SK-N-SH (cell line): ENCODE results near the gene MYO15A. TPM values are rescaled to one million over a fixed set of nuclear protein-coding genes. Genes with fewer than 3 reads are reported as not detected.
A peak's percentile ranks its signal among the peaks of the same experiment; 100 is the strongest.

Experiments
- CTCF ChIA-PET: fragments of 300-600, 350-600 bp; formaldehyde crosslinking; extraction: SDS; loops from one replicate; lab custom pipeline; 2021; lab: Yijun Ruan, JAX
- POLR2A ChIA-PET: fragments of 350-600 bp; sonication (Branson Sonifier 250); formaldehyde crosslinking; extraction: SDS; loops from one replicate; lab custom pipeline; 2020; ENCODE audit warnings: antibody characterized with exemption, inconsistent platforms; lab: Yijun Ruan, JAX
- DNase-seq: peaks from one replicate; pipeline ENCODE4 v3.0.0; 2012
- H2AFZ ChIP-seq: fragments of 200-600 bp; sonication (generic); 2 replicates; pipeline ENCODE4 v1.8.1; 2016; ENCODE audit warnings: antibody characterized with exemption, mild to moderate bottlenecking, low read depth
- H3F3A ChIP-seq: fragments of 200-600 bp; sonication (generic); replicated peaks from 2 replicates; pipeline ENCODE3; 2016; ENCODE audit warnings: antibody characterized with exemption, mild to moderate bottlenecking; ENCODE audit not compliant: insufficient read depth
- H3K27ac ChIP-seq, 2 experiments: fragments of 200-500 bp in 1 of 2; fragments of 200-600 bp in 1 of 2; sonication (Bioruptor generic) in 1 of 2; sonication (generic), shearing (Covaris generic) in 1 of 2; 2 replicates each; pipeline versions ENCODE4 v1.5.1 to v1.6.1; 2014 to 2016; ENCODE audit warnings: low read depth in 2 of 2, inconsistent platforms in 1 of 2, low read length in 1 of 2, mild to moderate bottlenecking in 1 of 2, mixed read lengths in 1 of 2
- H3K27me3 ChIP-seq: fragments of 200-600 bp; sonication (generic), shearing (Covaris generic); 2 replicates; pipeline ENCODE4 v1.6.1; 2016; ENCODE audit warnings: mixed run types; ENCODE audit not compliant: insufficient read depth
- H3K36me3 ChIP-seq, 2 experiments: fragments of 200-500 bp in 1 of 2; fragments of 200-600 bp in 1 of 2; sonication (Bioruptor generic) in 1 of 2; sonication (generic) in 1 of 2; replicated peaks in 1 of 2; 2 replicates each; pipeline versions ENCODE3 to v1.5.1; 2014 to 2016; ENCODE audit warnings: low read length in 1 of 2, mild to moderate bottlenecking in 1 of 2; ENCODE audit not compliant: insufficient read depth in 2 of 2, control insufficient read depth in 1 of 2
- H3K4me1 ChIP-seq, 2 experiments: fragments of 200-500 bp in 1 of 2; fragments of 200-600 bp in 1 of 2; sonication (Bioruptor generic) in 1 of 2; sonication (generic), shearing (Covaris generic) in 1 of 2; 2 replicates each; pipeline versions ENCODE4 v1.5.1 to v1.6.1; 2014 to 2016; ENCODE audit warnings: low read depth in 1 of 2, low read length in 1 of 2, mixed run types in 1 of 2; ENCODE audit not compliant: insufficient read depth in 2 of 2, control insufficient read depth in 1 of 2
- H3K4me2 ChIP-seq: fragments of 200-600 bp; sonication (generic), shearing (Covaris generic); 2 replicates; pipeline ENCODE4 v1.6.1; 2017; ENCODE audit warnings: mixed run types
- H3K4me3 ChIP-seq, 2 experiments: fragments of 200-500 bp in 1 of 2; fragments of 200-600 bp in 1 of 2; sonication (Bioruptor generic) in 1 of 2; sonication (generic), shearing (Covaris generic) in 1 of 2; 2 replicates each; pipeline versions ENCODE4 v1.5.1 to v1.8.1; 2014 to 2016; ENCODE audit warnings: low read depth in 2 of 2, inconsistent platforms in 1 of 2, low read length in 1 of 2, mild to moderate bottlenecking in 1 of 2, mixed read lengths in 1 of 2, moderate library complexity in 1 of 2
- H3K79me2 ChIP-seq: fragments of 200-600 bp; sonication (generic); 2 replicates; pipeline ENCODE4 v1.8.1; 2017; ENCODE audit warnings: mild to moderate bottlenecking; ENCODE audit not compliant: insufficient read depth
- H3K9ac ChIP-seq: fragments of 200-600 bp; sonication (generic); 2 replicates; pipeline ENCODE4 v1.6.1; 2017; ENCODE audit warnings: mixed run types
- H3K9me2 ChIP-seq: fragments of 200-600 bp; sonication (generic); 2 replicates; pipeline ENCODE4 v1.6.1; 2017; ENCODE audit warnings: mixed run types
- H3K9me3 ChIP-seq: fragments of 200-600 bp; sonication (generic); 2 replicates; pipeline ENCODE4 v1.6.1; 2017; ENCODE audit warnings: mixed run types, mild to moderate bottlenecking, moderate library complexity
- H4K20me1 ChIP-seq: fragments of 200-600 bp; sonication (generic); 2 replicates; pipeline ENCODE4 v1.6.1; 2017; ENCODE audit warnings: mild to moderate bottlenecking, mixed run types; ENCODE audit not compliant: insufficient read depth
- ELF1 ChIP-seq: IDR thresholded peaks from 2 replicates; pipeline ENCODE4 v1.4.0; 2012
- FOXJ3 ChIP-seq: sonication (generic); formaldehyde crosslinking; IDR thresholded peaks from 2 replicates; pipeline ENCODE4 v1.5.1; 2020; ENCODE audit warnings: mild to moderate bottlenecking, missing genetic modification reagents
- GABPA ChIP-seq: IDR thresholded peaks from 2 replicates; pipeline ENCODE4 v1.4.0; 2012; ENCODE audit warnings: low read depth, mild to moderate bottlenecking
- JUND ChIP-seq: IDR thresholded peaks from 2 replicates; pipeline ENCODE4 v1.4.0; 2012
- MEF2A ChIP-seq: IDR thresholded peaks from 2 replicates; pipeline ENCODE4 v1.4.0; 2012; ENCODE audit warnings: low read depth, borderline replicate concordance
- MXI1 ChIP-seq: IDR thresholded peaks from 2 replicates; pipeline ENCODE4 v1.6.1; 2012; ENCODE audit warnings: mild to moderate bottlenecking, low read depth, low read length, improper control_type of control experiment
- NRF1 ChIP-seq: IDR thresholded peaks from 2 replicates; pipeline ENCODE4 v1.6.1; 2012; ENCODE audit warnings: low read depth, mild to moderate bottlenecking, low read length
- POLR2AphosphoS5 ChIP-seq: IDR thresholded peaks from 2 replicates; pipeline ENCODE4 v1.6.1; 2012; ENCODE audit warnings: low read depth, low read length
- RAD21 ChIP-seq: IDR thresholded peaks from 2 replicates; pipeline ENCODE4 v1.6.1; 2012; ENCODE audit warnings: mild to moderate bottlenecking, low read length
- RCOR1 ChIP-seq: fragments of 150-350 bp; IDR thresholded peaks from 2 replicates; pipeline ENCODE4 v1.6.1; 2017; ENCODE audit warnings: antibody characterized with exemption, low read length
- RFX5 ChIP-seq: IDR thresholded peaks from 2 replicates; pipeline ENCODE4 v1.6.1; 2012; ENCODE audit warnings: mild to moderate bottlenecking, improper control_type of control experiment, low read length
- SMC3 ChIP-seq: IDR thresholded peaks from 2 replicates; pipeline ENCODE4 v1.6.1; 2012; ENCODE audit warnings: low read depth, low read length, improper control_type of control experiment
- TAF1 ChIP-seq: IDR thresholded peaks from 2 replicates; pipeline ENCODE4 v1.6.1; 2012; ENCODE audit warnings: low read depth, mild to moderate bottlenecking, low read length, moderate library complexity, borderline replicate concordance
- YY1 ChIP-seq: IDR thresholded peaks from 2 replicates; pipeline ENCODE4 v1.4.0; 2012; ENCODE audit warnings: low read depth, mild to moderate bottlenecking
- WGBS: methylation state at CpG from one replicate; pipeline ENCODE4 v1.1.6; 2017; ENCODE audit warnings: low lambda C conversion rate; 5-methylcytosine and 5-hydroxymethylcytosine counted together
- polyA plus RNA-seq, 3 experiments: library from polyadenylated mRNA; depleted of rRNA; stranded (reverse); fragments of >200 nt; gene quantifications; 2 replicates each; pipeline ENCODE4 v1.2.3, GENCODE V29; 2012
- TF ChIP-seq, protein P1 (sequence below): fragments of 200-600 bp; sonication (generic); IDR thresholded peaks from 2 replicates; pipeline ENCODE4 v1.6.1; 2017; ENCODE audit warnings: antibody characterized with exemption, mild to moderate bottlenecking, moderate library complexity
- TF ChIP-seq, protein P2 (sequence below): IDR thresholded peaks from 2 replicates; pipeline ENCODE4 v1.4.0; 2012; ENCODE audit warnings: low read depth, borderline replicate concordance
- TF ChIP-seq, protein P3 (sequence below): fragments of 150-350 bp; IDR thresholded peaks from 2 replicates; pipeline ENCODE4 v1.6.1; 2017; ENCODE audit warnings: antibody characterized with exemption, low read length, low read depth, borderline replicate concordance
- TF ChIP-seq, protein P4 (sequence below): IDR thresholded peaks from 2 replicates; pipeline ENCODE4 v1.4.0; 2012; ENCODE audit warnings: low read depth, borderline replicate concordance

MYO15A gene
- polyA plus RNA-seq, 1 of the 3 experiments (the other 2 are of a cell fraction) = 0.43 TPM

DNA sequence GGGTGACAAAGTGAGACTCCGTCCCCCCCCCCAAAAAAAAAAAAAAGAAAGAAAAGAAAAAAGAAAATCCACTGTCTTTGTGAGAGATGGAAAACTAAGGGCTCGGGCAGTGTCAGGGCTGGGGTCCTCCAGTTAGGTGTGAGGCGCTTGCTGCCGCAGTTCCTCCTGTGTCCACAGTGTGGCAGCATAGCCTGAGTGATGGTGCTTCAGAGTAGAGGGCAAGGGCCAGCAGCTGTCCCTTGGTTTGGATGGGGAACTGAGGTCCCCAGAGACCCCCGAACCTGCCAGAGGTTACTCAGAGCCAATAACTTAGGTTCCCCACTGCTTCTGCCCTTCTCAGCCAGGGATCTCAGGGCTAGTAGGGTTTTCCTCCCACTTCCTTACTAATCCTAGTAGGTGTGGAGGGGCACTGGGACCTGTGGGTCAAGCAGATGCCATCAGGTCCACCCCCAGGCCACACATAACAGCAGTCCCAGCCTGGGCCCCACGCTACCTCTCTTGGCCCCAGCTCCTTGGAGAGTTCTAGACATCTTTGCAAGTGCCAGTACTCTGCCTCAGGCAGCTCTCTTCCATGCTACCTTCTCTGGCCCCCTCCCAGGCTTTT is 109.0 kb downstream of the MYO15A start:
- Histone ChIP-seq H2AFZ (no peak overlapping the region), H3K27ac (no peak overlapping the region), H3K9me3 (no peaks in the 10 kb centered on the region), H3F3A (peaks cover 13% of the 10 kb centered on the region), H3K4me2 (no peak overlapping the region), H3K9me2 (no peaks in the 10 kb centered on the region), H3K4me1 (peaks cover 5 to 12% of the 10 kb centered on the region in 2 experiments; a peak in 3 of 4 replicates), H4K20me1 (no peaks in the 10 kb centered on the region), H3K36me3 (no peaks in the 10 kb centered on the region), H3K4me3 (no peak overlapping the region; a peak in 1 of 4 replicates), H3K79me2 (no peaks in the 10 kb centered on the region), H3K27me3 (no peaks in the 10 kb centered on the region), H3K9ac (no peak overlapping the region)
- ChIA-PET POLR2A (no interaction called here), CTCF (interaction anchor here (0.6 to 3.4 kb wide), 29 partner anchors 8 to 238 kb away, joined by 3 to 41 read pairs (median 4); partner anchors contain the start of genes ALKBH5 and LLGL1)
- 4% methylated on average over 6 of the region's 6 CpGs for WGBS
- peak; percentile 86 for DNase-seq
- no peak for TF ChIP-seq GABPA
- peak; percentile 82 for TF ChIP-seq RAD21
- peak; percentile 66 for TF ChIP-seq SMC3
- TF ChIP-seq, protein P1, sequence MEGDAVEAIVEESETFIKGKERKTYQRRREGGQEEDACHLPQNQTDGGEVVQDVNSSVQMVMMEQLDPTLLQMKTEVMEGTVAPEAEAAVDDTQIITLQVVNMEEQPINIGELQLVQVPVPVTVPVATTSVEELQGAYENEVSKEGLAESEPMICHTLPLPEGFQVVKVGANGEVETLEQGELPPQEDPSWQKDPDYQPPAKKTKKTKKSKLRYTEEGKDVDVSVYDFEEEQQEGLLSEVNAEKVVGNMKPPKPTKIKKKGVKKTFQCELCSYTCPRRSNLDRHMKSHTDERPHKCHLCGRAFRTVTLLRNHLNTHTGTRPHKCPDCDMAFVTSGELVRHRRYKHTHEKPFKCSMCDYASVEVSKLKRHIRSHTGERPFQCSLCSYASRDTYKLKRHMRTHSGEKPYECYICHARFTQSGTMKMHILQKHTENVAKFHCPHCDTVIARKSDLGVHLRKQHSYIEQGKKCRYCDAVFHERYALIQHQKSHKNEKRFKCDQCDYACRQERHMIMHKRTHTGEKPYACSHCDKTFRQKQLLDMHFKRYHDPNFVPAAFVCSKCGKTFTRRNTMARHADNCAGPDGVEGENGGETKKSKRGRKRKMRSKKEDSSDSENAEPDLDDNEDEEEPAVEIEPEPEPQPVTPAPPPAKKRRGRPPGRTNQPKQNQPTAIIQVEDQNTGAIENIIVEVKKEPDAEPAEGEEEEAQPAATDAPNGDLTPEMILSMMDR = peak; percentile 91
- TF ChIP-seq, all 33 proteins: peak for 3

DNA sequence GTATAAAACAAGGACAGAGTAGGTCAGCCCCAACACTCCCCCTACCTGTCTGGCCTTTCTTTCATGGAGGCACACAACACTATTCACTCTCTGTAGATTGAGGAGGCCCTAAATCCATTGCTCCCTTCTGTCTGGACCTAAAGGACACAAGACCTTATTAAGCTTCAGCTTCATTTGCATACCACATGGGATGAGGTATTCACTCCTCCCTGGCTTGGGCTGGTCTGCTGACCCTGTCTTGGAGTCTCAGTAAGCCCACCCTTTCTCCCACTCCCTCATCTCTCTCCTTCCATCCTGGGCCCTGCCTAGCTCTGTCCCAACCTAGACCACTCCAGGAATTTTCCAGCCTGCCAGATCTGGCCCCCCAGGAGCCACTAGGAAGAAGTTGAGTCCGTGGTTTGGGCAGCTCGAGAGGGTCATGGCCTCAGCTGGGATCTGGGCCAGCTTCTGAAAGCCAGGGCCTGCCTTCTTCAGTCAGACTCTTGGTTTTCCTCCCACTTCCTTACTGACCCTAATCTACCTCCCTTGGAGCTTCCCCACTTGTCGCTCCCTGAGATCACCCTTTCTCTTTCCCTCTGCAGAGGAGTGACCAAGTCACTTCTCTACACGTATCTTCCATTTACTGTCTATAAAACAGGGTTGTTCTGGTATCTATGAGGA is 110.3 kb downstream of the MYO15A start:
- ChIA-PET CTCF (interaction anchor here (0.8 to 3.4 kb wide), 6 partner anchors 12 to 114 kb away, joined by 3 to 41 read pairs (median 6); no protein-coding TSS in a partner anchor), POLR2A (no interaction called here)
- Histone ChIP-seq H3K9me2 (no peaks in the 10 kb centered on the region), H3K9ac (no peak overlapping the region), H3K27me3 (no peaks in the 10 kb centered on the region), H3K36me3 (no peaks in the 10 kb centered on the region), H3F3A (peaks cover 13% of the 10 kb centered on the region), H3K79me2 (no peaks in the 10 kb centered on the region), H3K4me1 (peaks cover 5 to 12% of the 10 kb centered on the region in 2 experiments; a peak in 3 of 4 replicates), H4K20me1 (no peaks in the 10 kb centered on the region), H3K4me3 (no peak overlapping the region), H3K4me2 (0 out of 2 replicates have a peak overlapping the region, but pooled peaks have one; percentile 21), H3K27ac (0 out of 4 replicates have a peak overlapping the region, but pooled peaks of 1 of the 2 experiments have one; percentile 17), H2AFZ (no peak overlapping the region), H3K9me3 (no peaks in the 10 kb centered on the region)
- no peak for DNase-seq
- WGBS = 55% methylated on average over 4 of the region's 4 CpGs
- TF ChIP-seq YY1 (no peak), TAF1 (no peak), MEF2A (no peak), RCOR1 (no peak), JUND (no peak), POLR2AphosphoS5 (no peak), SMC3 (no peak), MXI1 (no peak), RFX5 (no peak), NRF1 (no peak), ELF1 (no peak), FOXJ3 (CRISPR knock-in tag) (no peak), RAD21 (no peak)
- TF ChIP-seq, protein P2, sequence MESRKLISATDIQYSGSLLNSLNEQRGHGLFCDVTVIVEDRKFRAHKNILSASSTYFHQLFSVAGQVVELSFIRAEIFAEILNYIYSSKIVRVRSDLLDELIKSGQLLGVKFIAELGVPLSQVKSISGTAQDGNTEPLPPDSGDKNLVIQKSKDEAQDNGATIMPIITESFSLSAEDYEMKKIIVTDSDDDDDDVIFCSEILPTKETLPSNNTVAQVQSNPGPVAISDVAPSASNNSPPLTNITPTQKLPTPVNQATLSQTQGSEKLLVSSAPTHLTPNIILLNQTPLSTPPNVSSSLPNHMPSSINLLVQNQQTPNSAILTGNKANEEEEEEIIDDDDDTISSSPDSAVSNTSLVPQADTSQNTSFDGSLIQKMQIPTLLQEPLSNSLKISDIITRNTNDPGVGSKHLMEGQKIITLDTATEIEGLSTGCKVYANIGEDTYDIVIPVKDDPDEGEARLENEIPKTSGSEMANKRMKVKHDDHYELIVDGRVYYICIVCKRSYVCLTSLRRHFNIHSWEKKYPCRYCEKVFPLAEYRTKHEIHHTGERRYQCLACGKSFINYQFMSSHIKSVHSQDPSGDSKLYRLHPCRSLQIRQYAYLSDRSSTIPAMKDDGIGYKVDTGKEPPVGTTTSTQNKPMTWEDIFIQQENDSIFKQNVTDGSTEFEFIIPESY = no peak
- TF ChIP-seq, protein P1 = no peak
- TF ChIP-seq, protein P3, sequence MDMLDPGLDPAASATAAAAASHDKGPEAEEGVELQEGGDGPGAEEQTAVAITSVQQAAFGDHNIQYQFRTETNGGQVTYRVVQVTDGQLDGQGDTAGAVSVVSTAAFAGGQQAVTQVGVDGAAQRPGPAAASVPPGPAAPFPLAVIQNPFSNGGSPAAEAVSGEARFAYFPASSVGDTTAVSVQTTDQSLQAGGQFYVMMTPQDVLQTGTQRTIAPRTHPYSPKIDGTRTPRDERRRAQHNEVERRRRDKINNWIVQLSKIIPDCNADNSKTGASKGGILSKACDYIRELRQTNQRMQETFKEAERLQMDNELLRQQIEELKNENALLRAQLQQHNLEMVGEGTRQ = no peak
- TF ChIP-seq, protein P4, sequence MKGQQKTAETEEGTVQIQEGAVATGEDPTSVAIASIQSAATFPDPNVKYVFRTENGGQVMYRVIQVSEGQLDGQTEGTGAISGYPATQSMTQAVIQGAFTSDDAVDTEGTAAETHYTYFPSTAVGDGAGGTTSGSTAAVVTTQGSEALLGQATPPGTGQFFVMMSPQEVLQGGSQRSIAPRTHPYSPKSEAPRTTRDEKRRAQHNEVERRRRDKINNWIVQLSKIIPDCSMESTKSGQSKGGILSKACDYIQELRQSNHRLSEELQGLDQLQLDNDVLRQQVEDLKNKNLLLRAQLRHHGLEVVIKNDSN = no peak
